HG03354 (cell line): ENCODE measurements around the gene DEFB126.
"Not testable (repeated sequence)": the region's sequence is repeated elsewhere in the genome, so short reads cannot be mapped to it uniquely, and the experiment has no call there.

ENCODE experiments used
- ATAC-seq: cut with Tn5 transposase; IDR thresholded peaks from one replicate; pipeline ENCODE4 v1.9.1; 2021; ENCODE audit warnings: mild to moderate bottlenecking; ENCODE audit not compliant: unreplicated experiment, poor library complexity, severe bottlenecking

DEFB126 gene, protein sequence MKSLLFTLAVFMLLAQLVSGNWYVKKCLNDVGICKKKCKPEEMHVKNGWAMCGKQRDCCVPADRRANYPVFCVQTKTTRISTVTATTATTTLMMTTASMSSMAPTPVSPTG

GRCh38 chr20:142290-142689 lies at the start of gene DEFB126:
Gene DEFB126 (plus strand): TSS chr20:142590. CDS start chr20:142629, 39 bp downstream.
- no peak for ATAC-seq

DNA sequence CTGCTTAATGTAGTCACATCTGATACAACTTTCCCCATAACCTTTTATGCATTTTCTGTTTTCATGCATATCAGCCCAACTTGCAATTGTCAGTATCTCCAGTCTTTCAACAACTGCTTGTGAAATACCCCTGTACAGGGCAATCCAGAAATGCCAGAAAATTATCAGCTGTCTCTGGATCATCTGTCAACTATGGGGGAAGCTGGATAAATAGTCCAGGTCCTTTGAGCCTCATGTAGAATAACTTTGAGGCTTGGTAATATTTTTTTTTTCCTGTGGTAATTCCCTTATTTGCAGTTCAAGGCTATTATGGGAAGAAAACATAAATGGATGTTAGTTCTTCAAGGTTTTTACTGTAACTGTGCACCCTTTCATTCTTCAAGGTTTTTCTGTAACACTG lies 48.7 kb upstream of the DEFB126 start:
- no peak for ATAC-seq

GRCh38 chr20:95215-95614 lies 47.2 kb upstream of the DEFB126 start:
- ATAC-seq: no peak

DNA sequence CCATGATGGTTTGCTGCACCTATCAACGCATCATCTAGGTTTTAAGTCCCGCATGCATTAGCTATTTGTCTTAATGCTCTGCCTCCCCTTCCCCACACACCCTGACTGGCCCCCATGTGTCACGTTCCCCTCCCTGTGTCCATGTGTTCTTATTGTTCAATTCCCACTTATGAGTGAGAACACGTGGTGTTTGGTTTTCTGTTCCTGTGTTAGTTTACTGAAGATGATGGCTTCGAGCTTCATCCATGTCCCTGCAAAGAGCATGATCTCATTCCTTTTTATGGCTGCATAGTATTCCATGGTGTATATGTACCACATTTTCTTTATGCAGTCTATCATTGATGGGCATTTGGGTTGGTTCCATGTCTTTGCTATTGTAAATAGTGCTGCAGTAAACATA lies 44.7 kb upstream of the DEFB126 start:
- not testable (repeated sequence) for ATAC-seq

GRCh38 chr20:101975-102374 lies 40.4 kb upstream of the DEFB126 start:
- ATAC-seq: no peak

DNA sequence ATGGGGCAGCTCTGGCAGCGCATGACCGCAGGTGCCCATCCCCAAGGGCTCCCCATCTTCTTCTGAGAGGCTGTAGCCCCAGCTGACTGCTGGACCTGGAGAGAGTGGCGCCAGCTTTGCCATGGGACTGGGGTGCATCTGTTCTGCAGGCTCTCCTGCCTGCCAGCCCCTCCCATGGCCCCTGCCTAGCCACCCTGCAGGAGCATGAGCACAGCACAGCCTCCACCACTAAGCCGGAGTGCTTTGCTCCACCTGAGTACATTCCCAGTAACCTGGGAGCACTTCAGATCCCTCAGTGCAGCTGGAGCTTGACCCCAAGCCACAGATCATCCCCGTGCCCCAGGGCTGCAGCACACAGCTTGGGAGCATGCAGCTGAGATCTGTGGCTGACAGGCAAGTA lies 38.9 kb upstream of the DEFB126 start:
- no peak for ATAC-seq

- ATAC-seq: no peak
These were observed 30.0 kb upstream of the DEFB126 start for GRCh38 chr20:112396-112795.

DNA sequence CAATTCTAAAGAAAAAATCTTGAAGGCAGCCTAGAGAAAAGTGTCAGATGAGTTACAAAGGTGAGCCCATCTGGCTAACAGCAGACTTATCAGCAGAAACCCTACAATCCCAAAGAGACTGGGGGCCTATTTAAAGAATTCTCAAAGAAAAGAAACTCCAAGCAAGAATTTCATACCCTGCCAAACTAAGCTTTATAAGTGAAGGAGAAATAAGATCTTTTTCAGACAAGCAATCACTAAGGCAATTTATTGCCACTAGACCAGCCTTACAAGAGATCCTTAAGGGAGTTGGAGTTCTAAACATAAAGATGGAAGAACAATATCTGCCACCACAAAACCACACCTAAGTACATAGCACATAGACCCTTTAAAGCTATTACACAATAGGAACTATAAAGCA lies 24.9 kb upstream of the DEFB126 start:
- ATAC-seq: no peak

GRCh38 chr20:129786-130323 lies 12.5 kb upstream of the DEFB126 start:
- ATAC-seq: not testable (repeated sequence)

GRCh38 chr20:137668-138490 lies 4.5 kb upstream of the DEFB126 start:
- ATAC-seq: no peak

DNA sequence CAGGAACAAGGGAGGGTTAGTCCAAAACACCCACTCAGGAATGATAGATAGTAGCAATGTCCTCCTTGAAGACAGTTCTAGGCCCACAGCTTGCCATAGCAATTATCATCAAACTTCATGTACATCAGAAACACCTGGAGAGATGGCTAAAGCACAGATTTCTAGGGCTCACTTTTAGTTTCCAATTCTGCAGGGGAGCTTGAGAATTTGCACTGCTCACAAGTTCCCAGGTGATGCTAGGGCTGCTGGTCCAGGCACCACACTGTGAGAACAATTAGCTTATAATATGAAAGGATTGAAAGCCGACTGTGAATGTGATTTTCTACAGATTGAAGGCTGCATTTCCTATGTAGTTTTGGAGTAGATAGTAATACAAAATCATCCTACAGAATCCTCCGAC lies 3.5 kb downstream of the DEFB126 start:
- no peak for ATAC-seq

DNA sequence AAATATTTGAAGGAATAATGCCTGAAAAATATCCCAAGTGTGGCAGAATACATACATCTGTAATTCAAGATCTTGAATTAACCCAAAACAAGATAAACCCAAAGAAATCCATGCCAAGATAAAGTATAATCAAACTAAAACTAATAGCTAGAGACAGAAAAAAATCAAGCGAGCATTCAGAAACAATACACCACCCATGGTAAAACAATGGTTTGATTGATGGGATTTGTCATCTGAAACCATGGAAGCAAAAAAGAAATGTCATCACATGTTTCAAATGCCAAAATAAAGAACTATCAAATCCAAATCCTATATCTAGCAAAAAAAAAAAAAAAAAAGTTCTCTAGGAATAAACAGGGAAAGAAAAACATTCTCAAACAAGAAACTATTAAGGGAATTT lies 9.7 kb downstream of the DEFB126 start:
- no peak for ATAC-seq

DNA sequence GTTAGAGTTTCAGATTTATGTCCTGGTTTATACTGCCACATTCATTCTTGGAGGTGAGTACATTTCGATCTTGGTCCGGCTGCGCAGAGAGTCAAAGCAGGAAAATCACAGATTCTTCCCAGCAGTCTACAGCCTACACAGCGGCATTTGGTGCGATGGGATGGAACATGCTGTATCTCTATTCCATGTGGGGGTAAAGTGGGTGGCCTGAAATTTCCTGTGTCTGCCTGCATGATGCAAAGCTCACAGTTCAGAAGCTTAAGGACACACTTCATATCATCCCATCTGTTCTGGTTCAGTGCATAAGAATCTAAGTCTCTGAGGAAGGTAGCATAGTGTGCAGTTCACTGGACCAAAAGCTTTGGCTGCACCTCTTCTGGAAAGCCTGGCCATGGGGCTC lies 14.8 kb downstream of the DEFB126 start, which contains the start of gene DEFB127:
TSS of gene DEFB127 (plus strand) at position 301 of the 400 bp plus-strand sequence. CDS start at position 392, 91 bp downstream.
- no peak for ATAC-seq

GRCh38 chr20:164618-165017 lies 22.2 kb downstream of the DEFB126 start:
- ATAC-seq: no peak

DNA sequence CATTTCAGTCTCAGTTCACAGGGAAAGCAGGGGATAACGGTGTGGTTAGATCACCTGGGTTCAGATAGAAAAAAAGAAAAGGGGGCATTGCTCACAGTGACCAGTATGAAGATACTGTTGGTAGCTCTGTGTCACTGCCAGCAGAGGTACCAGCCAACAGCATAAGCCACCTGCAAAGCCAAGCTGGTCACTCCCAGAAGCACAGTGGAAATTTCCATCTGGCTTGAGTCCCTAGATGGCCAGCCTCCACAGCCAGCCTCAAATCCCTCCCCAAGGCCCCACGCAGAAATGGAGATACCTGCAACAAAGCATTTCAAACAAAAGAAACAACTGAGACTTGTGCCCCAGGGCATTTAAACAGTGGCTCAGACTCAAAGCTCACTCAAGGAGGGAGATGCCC lies 26.5 kb downstream of the DEFB126 start:
- ATAC-seq: no peak

GRCh38 chr20:184288-184687 lies 41.9 kb downstream of the DEFB126 start:
- no peak for ATAC-seq

GRCh38 chr20:187733-188132 lies 45.3 kb downstream of the DEFB126 start:
- no peak for ATAC-seq

DNA sequence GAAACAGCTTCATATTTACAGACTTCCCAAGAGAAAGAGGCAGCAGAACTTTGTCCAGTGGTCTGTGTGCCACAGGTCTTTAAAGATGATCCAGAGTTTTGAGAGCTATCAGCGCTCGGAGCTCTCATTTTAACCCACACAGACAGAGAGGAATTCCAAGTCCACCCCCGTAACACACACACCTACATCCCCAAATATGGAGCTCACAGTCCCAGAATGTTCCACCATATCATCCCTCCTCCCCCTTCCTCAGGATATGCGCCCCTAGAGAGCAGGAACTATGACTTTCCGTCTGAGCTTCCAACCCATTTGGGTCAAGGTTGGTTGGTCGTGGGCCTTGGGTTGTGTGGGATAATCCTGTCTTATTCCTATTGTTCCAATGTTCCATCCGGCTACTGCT lies 47.2 kb downstream of the DEFB126 start, which contains the start of gene DEFB128:
TSS of gene DEFB128 (minus strand) at position 101 of the 400 bp plus-strand sequence. CDS start at position 13, 88 bp downstream.
- no peak for ATAC-seq
